GM18520 (cell line): ENCODE results near the gene TMEM272.
A peak's percentile ranks its signal among the peaks of the same experiment; 100 is the strongest.

Source experiments
- ATAC-seq: cut with Tn5 transposase; IDR thresholded peaks from one replicate; pipeline ENCODE4 v1.9.1; 2021; ENCODE audit not compliant: unreplicated experiment

TMEM272 gene

DNA sequence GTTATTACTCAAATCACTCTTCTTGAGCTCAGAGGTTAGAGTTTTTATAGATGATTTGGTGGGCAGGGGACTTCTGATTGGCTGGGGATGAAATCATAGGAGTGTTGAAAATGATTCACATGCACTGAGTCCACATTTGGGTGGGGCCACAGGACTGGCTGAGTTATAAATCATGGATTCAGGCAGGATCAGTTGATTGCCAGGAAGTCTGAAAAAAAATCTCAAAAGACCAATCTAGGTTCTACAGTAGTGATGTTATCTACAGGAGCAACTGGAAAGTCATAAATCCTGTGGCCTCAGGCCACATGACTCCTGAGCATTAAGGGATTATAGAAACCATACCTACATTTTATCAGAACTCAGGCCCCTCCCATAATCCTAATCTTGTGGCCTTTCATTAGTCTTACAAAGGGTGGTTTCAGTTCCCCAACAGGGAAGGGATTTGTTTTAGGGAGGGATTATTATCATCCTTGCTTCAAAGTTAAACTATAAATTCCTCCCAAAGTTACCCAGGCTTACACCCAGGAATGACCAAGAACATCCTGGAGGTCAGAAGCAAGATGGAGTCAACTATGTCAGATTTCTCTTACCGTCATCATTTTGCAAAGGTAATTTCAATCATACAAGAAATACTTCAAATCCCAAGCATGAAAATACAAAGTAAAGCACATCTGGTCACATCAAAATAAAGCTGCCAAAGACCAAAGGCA lies 11.2 kb upstream of the TMEM272 start:
- no peak for ATAC-seq

DNA sequence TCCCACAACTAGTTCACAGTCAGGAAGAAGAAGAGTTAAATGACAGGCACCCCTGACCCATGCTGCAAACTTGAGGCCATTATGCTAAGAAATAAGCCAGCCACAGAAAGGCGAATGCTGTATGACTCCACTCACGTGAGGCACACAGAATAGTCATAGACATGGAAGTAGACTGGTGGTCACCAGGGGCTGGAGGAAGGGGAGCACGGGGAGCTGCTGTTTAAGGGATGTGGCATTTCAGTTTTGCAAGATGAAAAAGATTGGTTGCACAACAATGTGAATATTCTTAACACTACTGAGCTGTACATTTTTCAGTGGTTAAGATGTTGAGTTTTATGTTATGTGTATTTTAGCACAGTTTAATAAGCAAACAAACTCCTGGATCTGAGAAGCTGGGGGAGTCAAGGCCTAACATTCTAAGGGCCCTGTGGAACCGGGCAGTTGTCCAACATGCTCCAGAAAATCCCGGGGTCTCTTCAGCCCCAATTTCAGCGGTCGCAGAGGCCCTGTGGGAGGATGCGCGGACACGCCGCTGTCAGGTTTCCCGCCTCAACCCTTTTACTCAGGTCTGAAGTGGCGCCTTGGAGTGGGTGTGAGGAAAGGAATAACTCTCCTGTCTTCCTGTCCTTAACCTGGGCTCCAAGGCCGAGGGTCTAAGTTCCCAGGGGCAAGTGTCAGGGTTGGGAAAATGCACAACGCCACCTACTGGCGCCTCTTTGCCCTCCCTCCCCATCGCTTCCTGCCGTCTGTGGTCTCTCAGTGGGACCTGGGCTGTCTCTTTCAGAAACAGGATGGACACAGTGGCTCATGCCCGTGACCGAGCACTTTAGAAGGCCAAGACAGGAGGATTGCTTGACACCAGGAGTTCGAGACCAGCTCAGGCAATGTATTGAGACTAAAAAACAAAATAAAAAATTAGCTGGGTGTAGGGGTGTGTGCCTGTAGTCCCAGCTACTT lies 4.4 kb upstream of the TMEM272 start:
- no peak for ATAC-seq

DNA sequence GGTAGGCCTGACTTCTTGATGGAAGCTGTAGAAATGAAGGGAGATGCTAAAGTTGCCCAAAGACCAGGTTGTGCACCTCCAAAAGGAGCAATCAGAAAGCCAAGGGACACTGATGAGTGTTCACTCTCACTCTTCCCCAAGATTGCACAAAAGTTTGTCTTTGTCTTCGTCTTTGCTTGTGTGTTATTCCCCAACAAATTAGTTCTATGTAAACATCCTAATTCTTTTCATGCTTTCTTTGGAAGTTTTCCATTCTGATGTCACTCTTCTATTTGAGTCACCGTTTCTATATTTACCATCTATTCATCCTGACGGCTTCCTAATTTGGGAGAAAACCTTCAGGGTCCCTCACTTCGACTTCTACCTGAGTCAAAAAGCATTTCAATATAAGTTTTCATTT lies 3.7 kb upstream of the TMEM272 start:
- ATAC-seq: no peak

DNA sequence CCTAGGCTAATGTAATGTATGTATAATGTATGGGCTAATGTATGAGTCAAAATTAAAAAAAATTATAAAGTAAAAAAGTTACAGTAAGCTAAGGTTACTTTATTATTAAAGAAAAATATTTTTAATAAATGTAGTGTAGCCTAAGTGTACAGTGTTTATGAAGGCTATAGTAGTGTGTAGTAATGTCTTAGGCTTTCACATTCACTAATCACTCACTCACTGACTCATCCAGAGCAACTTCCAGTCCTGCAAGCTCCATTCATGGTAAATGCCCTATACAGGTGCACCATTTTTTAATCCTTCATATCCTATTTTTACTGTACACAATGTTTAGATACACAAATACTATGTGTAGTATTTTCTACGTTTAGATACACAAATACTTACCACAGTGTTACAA lies 1.8 kb upstream of the TMEM272 start:
- no peak for ATAC-seq

DNA sequence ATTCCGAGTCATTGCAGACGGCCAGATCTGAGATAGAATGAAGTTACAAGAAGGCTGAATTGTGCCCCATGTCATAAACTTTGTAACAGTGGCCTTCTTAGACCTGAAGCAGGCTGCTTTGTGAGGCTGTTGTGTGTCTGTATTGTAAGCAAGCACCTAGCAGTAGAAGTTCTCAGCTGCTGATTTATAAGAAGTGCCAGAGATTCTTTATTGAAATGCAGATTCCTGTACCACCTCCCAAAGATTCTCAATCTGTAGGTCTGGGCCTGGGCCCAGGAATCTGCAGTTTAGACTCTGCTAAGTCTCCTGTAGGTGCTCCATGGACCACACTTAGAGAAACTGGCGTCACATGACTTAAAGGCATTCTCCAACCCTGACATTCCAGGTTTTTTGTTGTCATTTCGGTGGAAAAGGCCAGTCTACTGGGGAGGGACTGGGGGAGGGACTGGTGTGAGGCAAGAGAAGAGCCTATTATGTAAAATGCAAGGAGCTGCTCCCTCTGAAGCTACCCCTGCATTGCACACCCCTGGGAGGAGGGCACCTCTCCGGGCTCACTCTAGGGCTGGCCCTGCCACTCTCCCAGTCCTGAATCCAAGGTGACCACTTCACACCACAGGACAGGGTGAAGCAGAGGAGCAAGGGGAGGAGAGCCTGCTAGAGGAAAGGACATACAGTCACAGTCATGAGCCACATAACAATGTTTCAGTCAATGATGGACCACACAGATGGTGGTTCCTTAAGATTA lies 769 bp upstream of the TMEM272 start:
- ATAC-seq: no peak

DNA sequence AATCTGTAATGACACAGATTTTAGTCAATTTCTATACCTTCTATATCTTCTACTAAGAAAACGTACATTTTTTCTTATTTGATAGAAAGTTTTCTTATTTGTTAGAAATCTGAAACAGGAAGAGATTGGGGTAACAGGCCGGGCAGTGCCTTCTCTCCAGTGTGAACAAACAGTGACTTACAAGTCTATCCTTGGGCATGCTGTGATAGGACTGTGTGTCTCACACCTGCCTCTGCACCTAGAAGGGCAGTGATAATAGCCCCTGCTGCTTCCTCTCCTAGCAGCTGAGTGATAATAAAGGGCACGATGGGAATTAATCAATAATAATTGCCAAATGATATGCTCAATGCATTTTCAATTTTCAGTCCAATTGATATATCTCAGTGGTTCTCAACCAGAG lies 1.4 kb downstream of the TMEM272 start:
- ATAC-seq: no peak

DNA sequence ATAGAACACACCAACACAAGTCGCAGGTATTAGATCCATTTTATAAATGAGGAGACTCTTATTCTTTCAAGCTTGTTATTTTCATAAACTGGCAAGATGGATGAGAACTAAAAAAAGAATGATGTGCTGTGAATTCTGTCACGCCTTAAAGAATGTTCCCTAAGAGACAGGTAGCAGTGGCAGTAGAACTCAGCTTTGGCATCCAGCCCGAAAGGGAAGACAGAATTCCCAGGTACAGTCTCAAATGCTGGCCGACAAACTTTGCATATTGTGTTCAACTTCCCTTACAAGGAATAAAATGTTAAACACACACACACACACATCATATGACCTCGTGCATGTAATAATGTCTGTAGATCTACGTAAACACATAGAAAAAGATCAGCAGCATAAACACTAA lies 3.2 kb downstream of the TMEM272 start:
- ATAC-seq: no peak

DNA sequence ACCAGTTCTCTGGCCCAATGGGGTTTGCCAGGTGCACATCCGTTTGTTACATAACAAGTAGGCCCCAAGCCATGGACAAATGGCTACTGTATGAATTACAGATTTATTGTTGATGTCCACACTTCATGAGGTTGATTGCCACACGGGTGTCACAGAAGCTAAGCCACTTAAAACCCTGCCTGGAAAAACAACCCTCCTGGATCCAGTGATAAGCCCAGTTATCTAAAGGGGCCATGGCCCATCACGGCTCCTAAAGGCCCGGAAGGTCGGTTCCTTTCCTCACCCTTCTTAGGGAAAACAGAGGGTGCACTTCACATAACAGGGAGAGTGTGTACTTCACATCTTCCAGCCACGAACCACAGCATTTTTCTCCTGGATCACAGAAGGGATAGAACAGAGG lies 4.1 kb downstream of the TMEM272 start:
- no peak for ATAC-seq

DNA sequence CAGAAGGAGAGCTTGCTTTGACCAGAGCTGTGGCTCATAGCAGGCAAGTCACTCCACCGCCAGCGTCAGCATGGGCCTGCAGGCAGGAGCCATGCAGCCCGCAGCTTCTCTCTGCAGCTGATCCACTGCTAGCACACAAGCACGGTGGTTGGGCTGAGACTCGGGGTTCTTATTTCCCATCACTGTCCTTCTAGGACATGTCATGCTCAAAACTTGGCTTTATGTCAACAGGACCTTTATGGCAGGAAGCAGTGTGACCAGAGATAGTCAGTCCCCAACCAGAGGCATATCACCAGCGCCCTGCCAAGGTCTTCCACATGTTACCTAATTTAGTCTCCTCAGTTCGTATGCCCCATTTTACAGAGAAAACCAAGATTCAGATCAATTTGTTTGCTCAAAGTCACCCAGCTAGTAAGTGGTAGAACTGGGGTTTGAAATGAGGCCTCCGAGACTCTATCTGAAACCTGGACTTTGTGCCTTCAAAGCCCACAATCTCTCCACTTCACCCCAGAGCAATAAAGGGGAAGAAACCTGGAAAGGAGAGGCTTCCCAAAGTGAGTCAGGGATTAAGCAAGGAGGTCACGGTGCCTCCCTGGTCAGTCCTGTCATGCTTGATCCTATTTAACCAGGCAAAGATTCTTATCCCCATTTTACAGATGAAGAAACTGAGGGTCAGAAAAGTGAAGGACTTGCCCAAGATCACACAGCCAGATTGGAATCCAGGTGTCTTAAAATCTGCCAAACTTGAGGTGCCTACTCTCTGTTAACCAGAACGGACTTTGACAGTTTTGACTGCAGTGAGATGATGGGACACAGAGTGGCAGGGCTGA lies 5.1 kb downstream of the TMEM272 start:
- no peak for ATAC-seq

DNA sequence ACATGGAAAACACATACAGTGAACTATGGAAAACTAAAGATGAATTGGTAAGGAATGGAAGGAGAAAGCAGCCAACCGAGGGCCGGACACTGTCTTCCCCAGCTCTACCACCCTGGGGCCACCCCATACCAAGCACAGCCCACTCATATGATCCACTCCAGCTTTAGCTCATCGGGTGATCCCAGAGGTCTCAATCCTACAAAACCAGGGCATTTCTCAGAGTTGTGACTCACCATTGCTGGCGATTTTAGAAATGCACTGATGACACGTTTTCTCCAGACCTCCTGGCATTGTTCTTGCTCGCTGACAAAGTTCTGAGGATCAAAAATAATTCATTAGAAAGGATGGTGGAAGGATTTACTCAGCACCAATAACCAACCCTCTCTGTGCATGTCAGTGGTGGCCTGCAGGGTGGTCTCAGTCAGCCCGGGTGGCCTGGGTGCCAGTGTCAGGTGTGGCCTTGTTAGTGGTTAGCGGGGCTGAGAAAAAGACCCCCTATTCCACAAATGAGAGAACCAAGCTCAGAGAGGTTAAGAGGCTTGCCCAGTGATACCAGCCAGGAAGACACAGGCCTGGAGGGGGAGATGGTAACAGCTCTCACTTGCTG lies 6.6 kb downstream of the TMEM272 start:
- no peak for ATAC-seq

DNA sequence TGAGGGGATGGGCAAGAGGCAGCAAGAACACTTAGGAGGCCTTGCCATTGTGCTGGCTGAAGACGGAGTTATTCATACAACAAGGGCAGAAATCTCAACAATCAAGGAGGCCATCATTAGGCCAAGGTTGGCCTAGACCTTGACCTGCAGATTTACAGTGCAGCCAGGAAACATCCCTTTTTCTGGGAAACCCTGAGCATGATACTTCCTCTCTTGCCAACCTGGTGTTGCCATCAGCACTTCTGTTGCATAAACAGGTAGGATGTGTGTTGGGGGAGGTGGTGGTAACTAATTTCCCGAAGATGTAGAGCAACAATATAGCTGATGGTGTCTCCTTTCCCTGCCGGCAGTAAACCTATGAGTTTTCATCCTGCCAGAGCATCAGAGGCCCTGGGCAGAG lies 8.0 kb downstream of the TMEM272 start:
- ATAC-seq: no peak

DNA sequence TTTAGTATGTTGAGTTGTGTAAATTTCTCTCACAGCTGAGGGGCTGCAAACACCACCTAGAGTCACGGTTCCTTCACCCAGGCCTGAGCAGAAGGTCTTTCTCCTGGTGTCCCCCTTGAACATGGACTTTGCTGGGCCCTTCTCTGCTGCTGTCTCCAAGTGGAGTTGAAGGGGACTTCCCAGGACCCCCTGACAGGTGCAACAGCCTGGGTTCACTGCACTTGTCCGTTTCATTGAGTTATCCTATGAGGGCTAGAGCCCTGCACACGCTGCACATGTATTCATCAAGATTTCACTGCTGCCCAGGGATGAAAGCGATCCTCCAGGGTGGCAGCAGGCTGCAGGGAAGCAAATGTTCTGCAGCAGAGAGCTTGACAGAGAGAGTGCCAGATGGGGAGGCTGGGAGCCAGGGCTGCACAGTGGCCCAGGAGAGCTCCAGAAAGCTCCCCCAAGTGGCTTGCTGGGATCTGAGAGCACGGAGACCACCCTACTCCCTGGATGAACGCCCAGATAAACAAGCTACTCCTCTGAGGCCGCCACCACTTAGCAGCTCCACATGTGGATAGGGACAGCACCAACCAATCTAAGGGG lies 10.3 kb downstream of the TMEM272 start:
- no peak for ATAC-seq

DNA sequence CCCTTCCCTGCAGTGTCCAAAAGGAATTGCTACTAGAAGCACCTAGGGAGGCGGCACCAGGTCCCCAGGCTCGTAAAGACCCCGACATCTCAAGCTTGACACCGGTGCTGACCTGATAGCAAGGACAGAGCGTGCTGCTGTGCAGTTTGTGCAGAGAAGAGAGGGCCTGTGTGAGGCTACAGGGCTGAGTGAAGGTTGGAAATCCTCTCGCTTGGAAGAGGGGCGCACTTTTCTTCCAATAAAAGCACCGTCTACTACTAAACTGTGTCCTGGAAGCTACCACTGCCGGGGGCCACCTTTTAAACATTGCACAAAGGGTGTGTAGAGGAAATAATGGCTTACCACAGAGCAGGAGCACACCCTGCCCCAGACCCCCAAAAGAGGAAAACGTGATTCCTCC lies 11.0 kb downstream of the TMEM272 start:
- ATAC-seq: no peak

DNA sequence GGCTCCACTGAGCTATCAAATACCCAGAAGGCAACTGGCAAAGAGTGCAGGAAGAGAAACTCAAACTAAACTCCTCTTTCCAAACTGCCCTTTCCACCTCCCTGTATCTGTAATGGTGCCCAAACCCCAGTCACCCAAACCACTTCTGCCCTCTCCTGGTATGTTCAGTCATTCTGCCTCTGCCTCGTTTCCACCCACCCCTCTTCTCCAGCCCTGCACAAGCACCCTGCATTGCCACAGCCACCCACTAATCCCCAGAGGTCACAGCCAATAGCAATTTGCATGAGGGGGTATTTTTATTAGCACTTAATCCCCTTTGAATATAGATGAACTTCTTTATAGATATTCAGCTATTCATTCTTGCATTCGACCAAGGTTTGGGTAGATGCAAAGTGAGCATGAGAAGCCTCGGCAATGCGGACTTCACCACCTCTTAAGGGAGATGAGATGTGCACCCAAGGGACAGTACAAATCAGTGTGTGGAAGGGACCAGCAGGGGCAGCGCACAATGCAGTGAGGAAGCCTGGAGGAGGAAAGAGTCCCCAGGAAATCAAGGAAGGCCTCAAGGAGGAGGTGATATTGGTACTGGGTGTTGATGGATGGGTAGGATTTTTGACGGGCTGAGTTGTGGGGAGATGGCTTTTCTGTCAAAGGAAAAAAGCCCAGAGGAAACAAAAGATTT lies 12.4 kb downstream of the TMEM272 start:
- ATAC-seq: peak; percentile 68

DNA sequence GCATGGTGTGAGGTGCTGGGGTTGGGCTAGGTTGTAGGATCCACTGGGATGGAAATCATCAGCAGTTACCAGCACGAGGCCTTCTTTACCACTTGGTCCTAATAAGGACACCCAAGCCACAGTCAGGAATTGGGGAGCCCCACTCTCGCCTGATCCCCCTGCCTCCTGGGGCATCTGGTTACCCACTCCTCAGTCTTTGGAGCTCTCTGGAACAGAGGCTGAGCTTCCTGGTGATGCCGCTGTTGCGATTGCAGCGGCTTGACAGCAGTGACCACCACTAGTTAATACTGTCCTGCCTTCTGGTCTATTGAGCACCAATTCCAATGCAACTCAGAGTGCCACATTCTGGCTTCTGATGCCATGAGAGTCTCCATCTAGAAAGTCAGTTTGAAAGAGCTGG lies 13.5 kb downstream of the TMEM272 start:
- no peak for ATAC-seq

DNA sequence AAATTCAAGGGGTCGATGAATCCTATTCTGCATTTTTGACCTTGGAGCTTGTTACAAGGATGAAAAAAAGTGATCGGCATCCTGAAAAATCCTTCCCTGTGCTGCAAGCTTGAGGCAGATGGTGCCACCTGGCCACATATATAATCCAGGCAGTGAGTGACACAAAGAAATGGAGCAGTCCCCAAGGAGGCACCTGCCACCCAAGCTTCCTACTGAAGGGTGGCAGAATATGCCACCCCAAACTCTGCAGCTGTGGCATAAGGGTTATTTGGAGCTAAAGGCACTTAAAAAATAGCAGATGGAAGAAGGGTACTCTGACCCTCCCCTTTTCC lies 15.4 kb downstream of the TMEM272 start:
- no peak for ATAC-seq

DNA sequence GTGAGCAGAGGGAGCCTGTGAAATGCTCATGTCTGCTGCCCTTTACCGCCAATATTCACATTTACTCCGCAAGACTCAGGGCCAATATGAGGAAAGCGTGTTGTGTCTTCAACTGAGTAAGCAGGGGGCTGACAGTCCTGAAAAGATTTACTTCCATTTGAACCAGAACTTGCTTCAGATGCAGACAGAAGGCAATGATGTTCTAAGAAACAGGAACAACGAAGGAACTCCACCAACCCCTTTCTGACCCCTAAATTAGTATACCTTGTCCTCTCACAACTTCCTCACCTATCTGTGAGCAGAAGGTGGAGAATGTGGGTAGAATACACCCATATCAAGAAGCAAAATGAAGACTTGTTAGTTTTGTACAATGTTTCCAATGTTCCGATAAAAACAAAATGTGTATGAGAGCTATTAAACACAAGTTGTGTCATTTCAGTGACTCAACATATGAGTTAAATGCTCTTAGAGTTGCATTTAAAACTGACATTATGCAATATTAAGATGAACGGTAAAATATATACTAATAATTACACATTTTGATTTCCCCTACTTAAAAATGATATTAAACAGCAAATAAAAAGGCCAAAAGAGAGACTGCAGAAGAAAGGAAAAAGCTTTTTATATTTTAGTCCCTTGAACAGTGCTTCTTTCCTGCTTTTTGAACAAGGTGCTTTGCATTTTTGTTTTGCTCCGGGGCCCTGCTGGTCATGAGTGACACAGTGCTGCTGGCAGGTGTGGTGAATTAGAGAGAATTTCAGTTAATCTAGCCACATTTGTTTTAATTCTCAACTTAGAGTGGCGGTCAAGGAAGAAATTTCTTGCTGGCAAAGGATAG lies 16.0 kb downstream of the TMEM272 start:
- ATAC-seq: no peak

DNA sequence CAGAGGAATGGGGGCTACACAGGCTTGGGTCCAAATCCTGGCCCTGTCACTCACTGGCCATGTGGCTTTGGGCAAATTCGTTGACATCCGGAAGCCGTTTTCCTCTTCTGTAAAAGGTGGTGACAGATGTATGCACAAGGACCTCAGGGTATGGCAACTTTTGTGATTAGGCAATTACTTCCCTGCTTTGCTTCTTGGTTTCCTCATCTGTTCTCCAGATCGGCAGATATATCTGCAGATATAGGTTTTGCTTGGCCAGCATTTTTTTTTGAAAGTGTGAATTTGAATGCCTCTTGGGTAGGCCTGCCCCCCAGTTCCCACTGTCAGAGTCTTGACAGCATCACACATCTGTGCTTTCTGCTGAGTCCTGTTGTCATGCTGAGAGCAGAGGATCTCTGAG lies 17.7 kb downstream of the TMEM272 start:
- ATAC-seq: no peak

DNA sequence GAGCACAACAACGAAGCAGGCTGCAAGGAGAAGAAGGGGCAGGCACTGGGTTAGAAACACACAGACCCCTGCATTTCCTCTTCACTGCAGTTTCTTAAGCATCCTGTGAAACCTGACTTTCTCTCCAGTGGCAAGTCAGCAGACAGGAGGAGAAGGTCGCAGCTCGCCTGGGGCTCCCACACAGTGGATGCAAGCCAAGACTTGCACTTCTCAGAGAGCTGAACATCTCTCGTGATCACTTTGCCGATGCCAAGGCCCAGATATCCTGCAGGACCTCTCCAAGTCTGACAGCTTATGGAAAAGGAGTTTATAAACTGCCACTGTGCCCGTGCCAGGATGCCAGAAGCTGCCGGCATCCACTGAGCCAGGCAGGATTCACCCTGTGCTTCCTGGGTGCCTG lies 18.4 kb downstream of the TMEM272 start:
- ATAC-seq: no peak
